Measurements from ENCODE around the gene MAP2K6. TPM values are rescaled to one million over a fixed set of nuclear protein-coding genes. Genes with fewer than 3 reads are reported as not detected.

The MAP2K6 gene
- polyA plus RNA-seq, 1 of the 3 experiments (the other 2 are of a cell fraction), result 6.7 TPM

- no peak overlapping the region for H3K27ac ChIP-seq (ENCODE audit: low read depth in 2 of 2, low read length in 1 of 2)
- CTCF ChIA-PET, result interaction anchor here (1.0 to 2.1 kb wide), 3 partner anchors 10 to 127 kb away, joined by 3 to 8 read pairs (median 4); no protein-coding TSS in a partner anchor
- 97% methylated on average over 11 of the region's 11 CpGs for WGBS (ENCODE audit: low lambda C conversion rate)
- peaks cover 0 to 3% of the 10 kb centered on the region in 2 experiments; a peak in 1 of 4 replicates for H3K4me1 ChIP-seq (ENCODE audit: control insufficient read depth in 1 of 2, insufficient read depth in 2 of 2, low read depth in 1 of 2, low read length in 1 of 2)
- H3K9ac ChIP-seq, result no peak overlapping the region
- H3K9me3 ChIP-seq, result no peaks in the 10 kb centered on the region
- no peak for DNase-seq
- H3K9me2 ChIP-seq, result no peaks in the 10 kb centered on the region
- H3K27me3 ChIP-seq (ENCODE audit: insufficient read depth), result no peaks in the 10 kb centered on the region
- no peaks in the 10 kb centered on the region for H3K36me3 ChIP-seq (replicated peaks in 1 of 2; ENCODE audit: control insufficient read depth in 1 of 2, insufficient read depth in 2 of 2, low read length in 1 of 2)
- no peaks in the 10 kb centered on the region for H3K79me2 ChIP-seq (ENCODE audit: insufficient read depth)
- POLR2A ChIA-PET, result no interaction called here
- no peak for TF ChIP-seq MEF2A (IDR thresholded peaks at IDR 0.05; ENCODE audit: borderline replicate concordance, low read depth)
- TF ChIP-seq REST (IDR thresholded peaks at IDR 0.05; ENCODE audit: low read depth, low read length), result no peak
- TF ChIP-seq ZBTB33 (IDR thresholded peaks at IDR 0.05; ENCODE audit: borderline replicate concordance, low read depth), result no peak
- no peak for TF ChIP-seq GABPA (IDR thresholded peaks at IDR 0.05; ENCODE audit: low read depth)
- TF ChIP-seq IRF3 (IDR thresholded peaks at IDR 0.05; ENCODE audit: low read depth, low read length), result no peak
- no peak overlapping the region for H3K4me3 ChIP-seq (ENCODE audit: low read depth in 2 of 2, low read length in 1 of 2)
- H2AFZ ChIP-seq (ENCODE audit: low read depth), result no peak overlapping the region
- no peaks in the 10 kb centered on the region for H3F3A ChIP-seq (replicated peaks; ENCODE audit: insufficient read depth)
- H3K4me2 ChIP-seq, result no peak overlapping the region
- no peaks in the 10 kb centered on the region for H4K20me1 ChIP-seq (ENCODE audit: insufficient read depth)
Measured at GRCh38 chr17:69461951-69462369, 47.5 kb downstream of the MAP2K6 start.

GRCh38 chr17:69462882-69463281, 48.4 kb downstream of the MAP2K6 start:
- 90% methylated on average over 8 of the region's 8 CpGs for WGBS (ENCODE audit: low lambda C conversion rate)
- no peak for DNase-seq
- CTCF ChIA-PET, result no interaction called here

More at GRCh38 chr17:69462882-69463281, 48.4 kb downstream of the MAP2K6 start:
- no peaks in the 10 kb centered on the region for H3K79me2 ChIP-seq (ENCODE audit: insufficient read depth)
- TF ChIP-seq FOXM1 (IDR thresholded peaks at IDR 0.05; ENCODE audit: low read depth) (no peak), MAX (IDR thresholded peaks at IDR 0.05; ENCODE audit: low read depth) (no peak), CTCF (IDR thresholded peaks at IDR 0.05) (no peak), ELF1 (IDR thresholded peaks at IDR 0.05) (no peak), REST (IDR thresholded peaks at IDR 0.05; ENCODE audit: low read depth, low read length) (no peak), JUND (IDR thresholded peaks at IDR 0.05) (no peak)
- H3K4me1 ChIP-seq (ENCODE audit: control insufficient read depth in 1 of 2, insufficient read depth in 2 of 2, low read depth in 1 of 2, low read length in 1 of 2), result peaks cover 2 to 10% of the 10 kb centered on the region in 2 experiments; a peak in 2 of 4 replicates
- no peaks in the 10 kb centered on the region for H3F3A ChIP-seq (replicated peaks; ENCODE audit: insufficient read depth)
- H3K27ac ChIP-seq (ENCODE audit: low read depth in 2 of 2, low read length in 1 of 2), result no peak overlapping the region
- POLR2A ChIA-PET, result no interaction called here
- no peak overlapping the region for H2AFZ ChIP-seq (ENCODE audit: low read depth)
- H3K9me2 ChIP-seq, result no peaks in the 10 kb centered on the region
- no peaks in the 10 kb centered on the region for H3K9me3 ChIP-seq
- H3K27me3 ChIP-seq (ENCODE audit: insufficient read depth), result no peaks in the 10 kb centered on the region
- H4K20me1 ChIP-seq (ENCODE audit: insufficient read depth), result no peaks in the 10 kb centered on the region
- no peak overlapping the region for H3K4me3 ChIP-seq (ENCODE audit: low read depth in 2 of 2, low read length in 1 of 2)
- no peaks in the 10 kb centered on the region for H3K36me3 ChIP-seq (replicated peaks in 1 of 2; ENCODE audit: control insufficient read depth in 1 of 2, insufficient read depth in 2 of 2, low read length in 1 of 2)
- no peak overlapping the region for H3K4me2 ChIP-seq
- no peak overlapping the region for H3K9ac ChIP-seq
